HFFc6 (cell line): ENCODE measurements around the gene PALLD. TPM values are rescaled to one million over a fixed set of nuclear protein-coding genes. Genes with fewer than 3 reads are reported as not detected.
A peak's percentile ranks its signal among the peaks of the same experiment; 100 is the strongest.

Experiments
- DNase-seq: peaks from one replicate; pipeline ENCODE4 v3.0.0-alpha.2; 2018
- H3K27ac Mint-ChIP-seq: 2 replicates; pipeline ENCODE4 v1.8.0; 2020; ENCODE audit warnings: mild to moderate bottlenecking, mixed read lengths
- H3K27me3 Mint-ChIP-seq: 2 replicates; pipeline ENCODE4 v1.8.0; 2021; ENCODE audit warnings: mild to moderate bottlenecking, moderate library complexity, mixed read lengths; ENCODE audit not compliant: insufficient read depth
- H3K36me3 Mint-ChIP-seq: 2 replicates; pipeline ENCODE4 v1.8.0; 2021; ENCODE audit warnings: low read depth, mixed read lengths
- H3K4me1 Mint-ChIP-seq: 2 replicates; pipeline ENCODE4 v1.8.0; 2020; ENCODE audit warnings: low read depth, mixed read lengths
- H3K4me3 Mint-ChIP-seq: 2 replicates; pipeline ENCODE4 v1.8.0; 2020; ENCODE audit warnings: mild to moderate bottlenecking, moderate library complexity, mixed read lengths
- H3K9me3 Mint-ChIP-seq: 2 replicates; pipeline ENCODE4 v1.8.0; 2020; ENCODE audit warnings: mild to moderate bottlenecking, mixed read lengths
- total RNA-seq, 6 experiments: library from RNA; stranded (reverse); fragmentation: NEBNext Ultra II Directional; extraction: Animal tissue kit (Norgen Biotek cat#: 25700); gene quantifications; 2 replicates in 1 of 6; 3 replicates in 5 of 6; pipeline ENCODE4 v1.2.3, GENCODE V29; 2021
- TF ChIP-seq, protein P1 (sequence below): fragments of 200-600 bp; sonication (generic); IDR thresholded peaks from 2 replicates; pipeline ENCODE4 v1.5.0; 2021; ENCODE audit warnings: antibody characterized with exemption, mild to moderate bottlenecking

The PALLD gene
- total RNA-seq, 6 experiments from 2014 or later: 72.6 to 163 (median 149) TPM

DNA sequence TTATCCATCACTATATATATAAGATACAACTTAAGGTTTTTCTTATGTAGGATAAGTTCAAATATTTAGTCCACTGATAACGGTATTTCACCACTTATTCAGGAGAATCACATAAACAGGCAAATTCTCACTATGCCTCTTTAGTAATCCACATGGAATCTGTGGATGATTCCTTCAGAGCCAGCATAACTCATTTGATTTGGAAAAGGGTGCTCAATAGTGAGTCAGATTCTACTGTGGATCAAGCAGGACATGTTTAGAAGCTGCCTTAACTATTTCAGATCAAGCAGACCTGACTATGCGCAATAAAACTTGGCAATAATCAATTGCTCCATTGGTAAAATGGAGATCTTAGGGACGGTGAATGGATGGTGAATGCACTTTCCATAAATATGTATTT lies 329.1 kb downstream of the PALLD start:
- H3K36me3 Mint-ChIP-seq: no peaks in the 10 kb centered on the region; the same call in 1 of the 2 replicates

DNA sequence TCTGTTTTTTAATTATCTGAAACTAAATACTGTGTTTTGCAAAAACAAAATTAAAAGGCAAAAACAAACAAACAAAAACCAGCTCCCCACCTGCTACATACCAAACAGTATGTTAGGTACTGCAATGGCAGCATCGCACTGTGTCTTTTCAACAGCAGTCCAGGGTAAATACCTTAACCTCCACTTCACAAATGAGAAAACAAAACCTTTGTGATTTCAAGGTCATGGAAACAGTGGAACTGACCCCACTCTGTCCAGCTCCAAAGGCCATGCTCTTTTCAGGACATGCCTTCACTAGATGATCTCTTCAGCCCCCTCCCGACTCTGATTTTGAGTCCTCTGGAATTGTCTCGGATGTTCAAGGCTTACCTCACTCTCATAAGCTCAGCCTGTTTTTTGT lies 329.8 kb downstream of the PALLD start:
- DNase-seq: no peak

More for the DNA sequence above, 329.1 kb downstream of the PALLD start:
- no peak overlapping the region for H3K27ac Mint-ChIP-seq
- peaks cover 2% of the 10 kb centered on the region; the same call in 1 of the 2 replicates for H3K27me3 Mint-ChIP-seq
- no peaks in the 10 kb centered on the region for H3K9me3 Mint-ChIP-seq
- TF ChIP-seq, protein P1, sequence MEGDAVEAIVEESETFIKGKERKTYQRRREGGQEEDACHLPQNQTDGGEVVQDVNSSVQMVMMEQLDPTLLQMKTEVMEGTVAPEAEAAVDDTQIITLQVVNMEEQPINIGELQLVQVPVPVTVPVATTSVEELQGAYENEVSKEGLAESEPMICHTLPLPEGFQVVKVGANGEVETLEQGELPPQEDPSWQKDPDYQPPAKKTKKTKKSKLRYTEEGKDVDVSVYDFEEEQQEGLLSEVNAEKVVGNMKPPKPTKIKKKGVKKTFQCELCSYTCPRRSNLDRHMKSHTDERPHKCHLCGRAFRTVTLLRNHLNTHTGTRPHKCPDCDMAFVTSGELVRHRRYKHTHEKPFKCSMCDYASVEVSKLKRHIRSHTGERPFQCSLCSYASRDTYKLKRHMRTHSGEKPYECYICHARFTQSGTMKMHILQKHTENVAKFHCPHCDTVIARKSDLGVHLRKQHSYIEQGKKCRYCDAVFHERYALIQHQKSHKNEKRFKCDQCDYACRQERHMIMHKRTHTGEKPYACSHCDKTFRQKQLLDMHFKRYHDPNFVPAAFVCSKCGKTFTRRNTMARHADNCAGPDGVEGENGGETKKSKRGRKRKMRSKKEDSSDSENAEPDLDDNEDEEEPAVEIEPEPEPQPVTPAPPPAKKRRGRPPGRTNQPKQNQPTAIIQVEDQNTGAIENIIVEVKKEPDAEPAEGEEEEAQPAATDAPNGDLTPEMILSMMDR: no peak
- H3K4me1 Mint-ChIP-seq: peaks cover 28% of the 10 kb centered on the region
- no peak overlapping the region for H3K4me3 Mint-ChIP-seq
- DNase-seq: peak; percentile 39

DNA sequence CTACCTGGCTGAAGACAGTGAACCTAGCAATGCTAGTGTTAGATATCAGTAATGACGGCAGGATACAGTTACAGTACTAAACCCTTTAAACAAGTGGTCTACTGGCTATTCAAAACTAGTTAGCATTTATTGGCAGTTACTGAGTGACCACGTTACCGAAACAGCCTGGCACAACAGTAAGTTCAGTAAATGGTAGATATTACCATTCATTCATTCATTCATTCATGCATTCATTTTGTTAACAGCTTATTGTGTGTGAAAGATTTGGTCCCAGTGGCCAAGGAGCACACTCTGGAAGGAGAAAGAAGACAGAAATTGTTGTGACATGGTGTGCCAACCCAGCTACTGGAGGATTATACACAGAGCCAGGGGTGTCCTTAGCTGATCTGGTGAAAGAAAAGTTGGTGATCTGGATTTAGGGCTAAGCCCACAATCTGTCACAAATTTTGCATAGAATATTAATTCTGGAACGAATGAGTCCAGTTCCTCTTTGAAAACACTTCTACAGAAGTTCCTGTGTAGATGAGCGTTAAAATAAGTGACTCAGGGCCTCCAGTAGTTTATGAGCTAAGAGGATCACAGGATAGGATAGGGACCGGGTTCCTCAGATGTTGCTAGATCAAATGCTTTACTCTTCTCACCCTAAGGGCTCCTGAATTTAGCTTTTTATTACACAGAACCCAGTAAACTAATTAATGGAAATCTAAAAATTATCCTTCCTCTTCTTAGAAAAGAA lies 334.1 kb downstream of the PALLD start:
- H3K4me1 Mint-ChIP-seq: peaks cover 53% of the 10 kb centered on the region
- H3K36me3 Mint-ChIP-seq: peaks cover 18% of the 10 kb centered on the region
- H3K27me3 Mint-ChIP-seq: peaks cover 10% of the 10 kb centered on the region
- H3K27ac Mint-ChIP-seq: peak overlapping the region; percentile 94
- no peaks in the 10 kb centered on the region for H3K9me3 Mint-ChIP-seq
- H3K4me3 Mint-ChIP-seq: peak overlapping the region; percentile 99
- TF ChIP-seq, protein P1: no peak
- DNase-seq: peak; percentile 43

More for the DNA sequence above, 329.8 kb downstream of the PALLD start:
- Mint-ChIP-seq H3K4me3 (no peak overlapping the region), H3K9me3 (no peaks in the 10 kb centered on the region), H3K27ac (no peak overlapping the region), H3K4me1 (peaks cover 34% of the 10 kb centered on the region), H3K27me3 (peaks cover 2% of the 10 kb centered on the region), H3K36me3 (no peaks in the 10 kb centered on the region; the same call in 1 of the 2 replicates)
- TF ChIP-seq, protein P1: no peak

DNA sequence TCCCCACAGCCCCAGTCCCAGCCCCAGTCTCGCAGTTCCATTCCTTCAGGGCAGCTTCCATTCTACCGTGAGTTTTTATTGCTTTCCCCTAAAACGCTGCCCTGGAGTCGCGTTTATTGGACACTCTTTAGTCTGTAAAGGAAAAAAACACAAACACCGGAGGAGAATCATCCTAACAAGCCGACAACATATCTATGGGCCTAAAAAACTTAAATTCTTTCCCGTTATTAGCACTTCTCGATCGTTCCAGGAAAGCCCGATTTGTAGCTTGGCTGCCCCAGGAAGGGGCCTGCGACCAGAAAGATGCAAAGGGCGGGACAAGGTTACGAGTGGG lies 334.7 kb downstream of the PALLD start:
- Mint-ChIP-seq H3K9me3 (no peaks in the 10 kb centered on the region), H3K4me3 (peak overlapping the region; percentile 99), H3K36me3 (peaks cover 24% of the 10 kb centered on the region), H3K27me3 (peaks cover 10% of the 10 kb centered on the region), H3K27ac (peak overlapping the region; percentile 94), H3K4me1 (peaks cover 50% of the 10 kb centered on the region)
- DNase-seq: no peak
- TF ChIP-seq, protein P1: no peak

DNA sequence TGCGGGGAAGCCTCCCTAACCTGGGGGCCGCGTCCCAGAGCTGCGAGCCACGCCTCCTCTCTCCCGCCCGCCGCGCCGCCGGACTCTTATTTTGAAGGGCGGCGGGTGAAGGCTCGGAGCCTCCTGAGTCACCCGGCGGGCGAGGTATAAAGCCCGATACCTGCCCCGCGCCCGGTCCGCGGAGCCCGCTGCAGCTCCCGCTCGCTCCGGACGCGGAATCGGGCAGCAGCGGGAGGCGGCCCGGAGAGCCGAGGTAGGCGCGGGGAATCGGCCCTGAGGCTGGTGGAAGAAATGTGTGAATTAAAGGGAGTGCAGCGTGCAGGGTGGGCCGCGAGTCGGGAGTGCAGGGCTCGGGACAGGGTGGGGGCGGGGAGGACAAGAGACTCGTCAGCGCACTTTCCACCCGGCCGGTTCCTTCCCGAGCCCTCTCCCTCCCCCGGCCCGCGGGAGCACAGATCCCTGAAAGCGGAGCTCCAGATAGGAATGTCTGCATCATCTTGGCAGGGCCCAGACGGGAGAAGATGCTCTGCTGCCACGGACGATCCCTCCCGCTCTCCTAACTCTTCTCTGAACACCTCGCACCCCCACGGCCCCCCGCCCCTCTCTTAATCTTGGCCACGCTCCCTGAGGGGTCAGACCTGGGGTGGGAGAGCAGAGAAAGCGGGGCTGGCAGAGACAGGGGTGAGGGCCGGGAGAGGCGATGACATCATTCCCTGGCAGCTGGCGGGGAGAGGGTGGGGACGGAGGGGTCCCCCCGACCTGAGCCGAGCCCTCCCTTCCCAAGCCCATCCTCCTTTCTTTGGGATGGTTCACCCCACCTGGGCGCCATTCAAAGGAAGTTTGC lies 335.3 kb downstream of the PALLD start:
- DNase-seq: peak; percentile 63
- peaks cover 49% of the 10 kb centered on the region for H3K4me1 Mint-ChIP-seq
- peaks cover 28% of the 10 kb centered on the region for H3K36me3 Mint-ChIP-seq
- TF ChIP-seq, protein P1: no peak
- peak overlapping the region; percentile 94 for H3K27ac Mint-ChIP-seq
- H3K9me3 Mint-ChIP-seq: no peaks in the 10 kb centered on the region
- peaks cover 10% of the 10 kb centered on the region for H3K27me3 Mint-ChIP-seq
- peak overlapping the region; percentile 99 for H3K4me3 Mint-ChIP-seq
